GM12878 (cell line): ENCODE results near the gene KIF23. TPM values are rescaled to one million over a fixed set of nuclear protein-coding genes. Genes with fewer than 3 reads are reported as not detected.

Source experiments
- ATAC-seq: fragments of 200-7000 bp; cut with Tn5 transposase; 3 replicates; pipeline ENCODE4 v1.9.1; 2020; ENCODE audit warnings: mild to moderate bottlenecking, moderate library complexity
- BruUV-seq: library from RNA; stranded (reverse); fragments of 400-500 nt; replicated peaks from 2 replicates; lab custom pipeline; 2021; lab: Mats Ljungman, UMichigan
- CTCF ChIA-PET: fragments of 300-600 bp; sonication (Branson Sonifier 250); formaldehyde crosslinking; extraction: SDS; loops from one replicate; lab custom pipeline; 2021; ENCODE audit warnings: inconsistent platforms; lab: Yijun Ruan, JAX
- POLR2A ChIA-PET: fragments of 350-600 bp; formaldehyde crosslinking; extraction: SDS; loops from one replicate; lab custom pipeline; 2021; ENCODE audit warnings: inconsistent platforms; lab: Charles Lee
- RAD21 ChIA-PET: fragments of 300-600 bp; sonication (Branson Sonifier 250); formaldehyde crosslinking; loops from one replicate; lab custom pipeline; 2023; ENCODE audit warnings: antibody characterized with exemption; ENCODE audit not compliant: unreplicated experiment; lab: Charles Lee
- SMC1A ChIA-PET: fragments of 300-600 bp; sonication (Branson Sonifier 250); formaldehyde crosslinking; loops from one replicate; lab custom pipeline; 2023; ENCODE audit not compliant: unreplicated experiment, uncharacterized antibody; lab: Charles Lee
- DNase-seq: peaks from one replicate; pipeline ENCODE4 v3.0.0-alpha.2; 2011; ENCODE audit warnings: low read depth, low spot score
- FAIRE-seq: peaks from 3 replicates; lab custom pipeline; 2011; peaks lifted over from hg19 to GRCh38; lab: Jason Lieb, UNC
- H2AFZ ChIP-seq: 2 replicates; pipeline ENCODE4 v1.6.0; 2011; ENCODE audit warnings: low read depth, low read length, control low read depth; ENCODE audit not compliant: control insufficient read depth
- H3K27ac ChIP-seq: 2 replicates; pipeline ENCODE4 v1.5.1; 2011; ENCODE audit warnings: control low read depth; ENCODE audit not compliant: control insufficient read depth, insufficient read depth
- H3K27me3 ChIP-seq, 2 experiments: replicated peaks in 1 of 2; 2 replicates each; pipeline versions ENCODE4 v1.6.0 to v1.6.1; 2011; ENCODE audit warnings: low read length in 1 of 2; ENCODE audit not compliant: control insufficient read depth in 2 of 2, insufficient read depth in 2 of 2
- H3K36me3 ChIP-seq, 2 experiments: 2 replicates each; pipeline ENCODE4 v1.5.1; 2011; ENCODE audit warnings: low read length in 1 of 2; ENCODE audit not compliant: control insufficient read depth in 2 of 2, insufficient read depth in 2 of 2
- H3K4me1 ChIP-seq: 2 replicates; pipeline ENCODE4 v1.6.1; 2011; ENCODE audit warnings: mild to moderate bottlenecking, low read length, moderate library complexity, mixed read lengths; ENCODE audit not compliant: control insufficient read depth, insufficient read depth
- H3K4me2 ChIP-seq: 2 replicates; pipeline ENCODE4 v1.6.0; 2011; ENCODE audit warnings: control low read depth; ENCODE audit not compliant: control insufficient read depth, insufficient read depth
- H3K4me3 ChIP-seq: fragments of 200-600 bp; sonication (generic); 2 replicates; pipeline ENCODE4 v1.5.1; 2016
- H3K79me2 ChIP-seq: 2 replicates; pipeline ENCODE4 v1.6.0; 2011; ENCODE audit warnings: low read length; ENCODE audit not compliant: control insufficient read depth, insufficient read depth
- H3K9ac ChIP-seq: 2 replicates; pipeline ENCODE4 v1.8.0; 2011; ENCODE audit warnings: low read length, control low read depth, mixed read lengths; ENCODE audit not compliant: control insufficient read depth, insufficient read depth
- H3K9me3 ChIP-seq: replicated peaks from 3 replicates; pipeline ENCODE4 v1.5.1; 2011; ENCODE audit warnings: mild to moderate bottlenecking, low read length; ENCODE audit not compliant: control insufficient read depth, insufficient read depth
- H4K20me1 ChIP-seq: 2 replicates; pipeline ENCODE4 v1.6.0; 2011; ENCODE audit not compliant: control insufficient read depth, insufficient read depth
- BCLAF1 ChIP-seq: fragments of 450-650 bp; IDR thresholded peaks from 2 replicates; pipeline ENCODE4 v1.6.1; 2017; ENCODE audit warnings: antibody characterized with exemption, mild to moderate bottlenecking, moderate library complexity
- ELK1 ChIP-seq: IDR thresholded peaks from 2 replicates; pipeline ENCODE4 v1.6.1; 2012; ENCODE audit warnings: low read depth, low read length, improper control_type of control experiment
- HDAC2 ChIP-seq: fragments of 200-600 bp; sonication (generic); IDR thresholded peaks from 2 replicates; pipeline ENCODE4 v1.6.1; 2017
- PKNOX1 ChIP-seq: fragments of 450-650 bp; IDR thresholded peaks from 2 replicates; pipeline ENCODE4 v1.6.1; 2016; ENCODE audit warnings: mild to moderate bottlenecking
- WGBS: methylation state at CpG from one replicate; pipeline ENCODE4 v1.1.6; 2016; ENCODE audit warnings: low lambda C conversion rate; ENCODE audit not compliant: insufficient replicate concordance, insufficient coverage; ENCODE audit errors: missing lambda C conversion rate; 5-methylcytosine and 5-hydroxymethylcytosine counted together
- in situ Hi-C: fragments of 300-500 bp; cut with MboI; formaldehyde crosslinking; loops from 9 replicates; pipeline ENCODE4 v1.14.3; 2018; ENCODE audit warnings: mixed read lengths
- intact Hi-C: fragments of 100-400 bp; cut with micrococcal nuclease; formaldehyde crosslinking; loops from one replicate; pipeline ENCODE4 v1.14.2; 2022; ENCODE audit not compliant: unreplicated experiment
- polyA plus RNA-seq, 11 experiments: library from polyadenylated mRNA; depleted of rRNA in 4 of 11; unstranded in 6 of 11; stranded (reverse) in 5 of 11; fragments of >200 nt; fragmentation: Nextera tagmentation in 4 of 11; fragmentation: Illumina TruSeq in 1 of 11; extraction: Ambion mirVana in 4 of 11; extraction: Trizol in 1 of 11; gene quantifications; 1 replicate in 1 of 11; 2 replicates in 10 of 11; pipeline versions ENCODE4 v1.2.1 to v1.2.3, GENCODE V29; 2011 to 2016; ENCODE audit warnings: inconsistent platforms in 2 of 11, missing spikeins in 2 of 11, low read depth in 1 of 11
- total RNA-seq, 4 experiments: library from RNA; depleted of rRNA in 3 of 4; stranded (reverse); fragments of >200 nt in 3 of 4; fragmentation: Illumina TruSeq in 1 of 4; extraction: Trizol in 1 of 4; gene quantifications; 2 replicates each; pipeline versions ENCODE4 v1.2.1 to v1.2.3, GENCODE V29; 2013 to 2021
- TF ChIP-seq, protein P1 (sequence below): fragments of 450-650 bp; IDR thresholded peaks from 2 replicates; pipeline ENCODE4 v1.6.1; 2017; ENCODE audit warnings: low read depth, mild to moderate bottlenecking, moderate library complexity
- TF ChIP-seq, protein P2 (sequence below): fragments of 450-650 bp; IDR thresholded peaks from 2 replicates; pipeline ENCODE4 v1.6.1; 2017; ENCODE audit warnings: mild to moderate bottlenecking, low read depth, inconsistent platforms; ENCODE audit not compliant: poor library complexity, severe bottlenecking

The KIF23 gene
- total and polyA plus RNA-seq, 10 of the 15 experiments (the other 5 are each of a cell fraction or from before 2014, with no cell fraction given) = 28.0 to 62.5 (median 46.6) TPM

- Histone ChIP-seq H4K20me1 (no peaks in the 10 kb centered on the region), H2AFZ (no peak overlapping the region), H3K4me2 (no peak overlapping the region), H3K4me3 (no peak overlapping the region), H3K9me3 (no peaks in the 10 kb centered on the region), H3K79me2 (no peaks in the 10 kb centered on the region), H3K9ac (no peak overlapping the region), H3K4me1 (no peaks in the 10 kb centered on the region), H3K36me3 (no peaks in the 10 kb centered on the region), H3K27ac (no peak overlapping the region), H3K27me3 (no peaks in the 10 kb centered on the region)
- TF ChIP-seq HDAC2 (no peak), BCLAF1 (no peak)
- WGBS = 16% methylated on average over 5 of the region's 5 CpGs
- in situ Hi-C loops = no loop called here
- ChIA-PET CTCF (interaction anchor here (0.9 to 3.9 kb wide), 4 partner anchors 8 to 360 kb away, joined by 4 to 27 read pairs (median 15); no protein-coding TSS in a partner anchor), POLR2A (no interaction called here), SMC1A (no interaction called here), RAD21 (no interaction called here)
- no peak for ATAC-seq
- intact Hi-C loops = loop anchor here (10.0 kb wide), 1 partner anchor 131 kb away; no protein-coding TSS in a partner anchor
- DNase-seq = no peak
- no TSS peak for BruUV-seq
- FAIRE-seq = no peak
Observed at GRCh38 chr15:69395991-69396390, 18.2 kb upstream of the KIF23 start.

GRCh38 chr15:69398491-69398891 is 15.7 kb upstream of the KIF23 start:
- Histone ChIP-seq H3K4me2 (no peak overlapping the region), H3K9me3 (no peaks in the 10 kb centered on the region), H3K4me3 (no peak overlapping the region), H3K27ac (no peak overlapping the region), H3K9ac (no peak overlapping the region), H2AFZ (no peak overlapping the region), H3K27me3 (no peaks in the 10 kb centered on the region), H3K4me1 (no peaks in the 10 kb centered on the region), H3K79me2 (no peaks in the 10 kb centered on the region), H3K36me3 (no peaks in the 10 kb centered on the region), H4K20me1 (no peaks in the 10 kb centered on the region)
- no TSS peak for BruUV-seq
- ATAC-seq = no peak
- ChIA-PET RAD21 (no interaction called here), CTCF (no interaction called here), SMC1A (no interaction called here), POLR2A (no interaction called here)
- in situ Hi-C loops = no loop called here
- intact Hi-C loops = loop anchor here (10.0 kb wide), 1 partner anchor 134 kb away; no protein-coding TSS in a partner anchor
- no peak for DNase-seq
- 14% methylated on average over 7 of the region's 7 CpGs for WGBS
- FAIRE-seq = no peak
- TF ChIP-seq, protein P1, sequence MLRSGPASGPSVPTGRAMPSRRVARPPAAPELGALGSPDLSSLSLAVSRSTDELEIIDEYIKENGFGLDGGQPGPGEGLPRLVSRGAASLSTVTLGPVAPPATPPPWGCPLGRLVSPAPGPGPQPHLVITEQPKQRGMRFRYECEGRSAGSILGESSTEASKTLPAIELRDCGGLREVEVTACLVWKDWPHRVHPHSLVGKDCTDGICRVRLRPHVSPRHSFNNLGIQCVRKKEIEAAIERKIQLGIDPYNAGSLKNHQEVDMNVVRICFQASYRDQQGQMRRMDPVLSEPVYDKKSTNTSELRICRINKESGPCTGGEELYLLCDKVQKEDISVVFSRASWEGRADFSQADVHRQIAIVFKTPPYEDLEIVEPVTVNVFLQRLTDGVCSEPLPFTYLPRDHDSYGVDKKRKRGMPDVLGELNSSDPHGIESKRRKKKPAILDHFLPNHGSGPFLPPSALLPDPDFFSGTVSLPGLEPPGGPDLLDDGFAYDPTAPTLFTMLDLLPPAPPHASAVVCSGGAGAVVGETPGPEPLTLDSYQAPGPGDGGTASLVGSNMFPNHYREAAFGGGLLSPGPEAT = no peak
- TF ChIP-seq ELK1 (no peak), PKNOX1 (no peak)
- TF ChIP-seq, protein P2, sequence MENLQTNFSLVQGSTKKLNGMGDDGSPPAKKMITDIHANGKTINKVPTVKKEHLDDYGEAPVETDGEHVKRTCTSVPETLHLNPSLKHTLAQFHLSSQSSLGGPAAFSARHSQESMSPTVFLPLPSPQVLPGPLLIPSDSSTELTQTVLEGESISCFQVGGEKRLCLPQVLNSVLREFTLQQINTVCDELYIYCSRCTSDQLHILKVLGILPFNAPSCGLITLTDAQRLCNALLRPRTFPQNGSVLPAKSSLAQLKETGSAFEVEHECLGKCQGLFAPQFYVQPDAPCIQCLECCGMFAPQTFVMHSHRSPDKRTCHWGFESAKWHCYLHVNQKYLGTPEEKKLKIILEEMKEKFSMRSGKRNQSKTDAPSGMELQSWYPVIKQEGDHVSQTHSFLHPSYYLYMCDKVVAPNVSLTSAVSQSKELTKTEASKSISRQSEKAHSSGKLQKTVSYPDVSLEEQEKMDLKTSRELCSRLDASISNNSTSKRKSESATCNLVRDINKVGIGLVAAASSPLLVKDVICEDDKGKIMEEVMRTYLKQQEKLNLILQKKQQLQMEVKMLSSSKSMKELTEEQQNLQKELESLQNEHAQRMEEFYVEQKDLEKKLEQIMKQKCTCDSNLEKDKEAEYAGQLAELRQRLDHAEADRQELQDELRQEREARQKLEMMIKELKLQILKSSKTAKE = no peak
